ENCODE data around the gene FLAD1. TPM values are rescaled to one million over a fixed set of nuclear protein-coding genes. Genes with fewer than 3 reads are reported as not detected.

The FLAD1 gene
- total RNA-seq, 1 donor from 2014 or later = 31.2 TPM

DNA sequence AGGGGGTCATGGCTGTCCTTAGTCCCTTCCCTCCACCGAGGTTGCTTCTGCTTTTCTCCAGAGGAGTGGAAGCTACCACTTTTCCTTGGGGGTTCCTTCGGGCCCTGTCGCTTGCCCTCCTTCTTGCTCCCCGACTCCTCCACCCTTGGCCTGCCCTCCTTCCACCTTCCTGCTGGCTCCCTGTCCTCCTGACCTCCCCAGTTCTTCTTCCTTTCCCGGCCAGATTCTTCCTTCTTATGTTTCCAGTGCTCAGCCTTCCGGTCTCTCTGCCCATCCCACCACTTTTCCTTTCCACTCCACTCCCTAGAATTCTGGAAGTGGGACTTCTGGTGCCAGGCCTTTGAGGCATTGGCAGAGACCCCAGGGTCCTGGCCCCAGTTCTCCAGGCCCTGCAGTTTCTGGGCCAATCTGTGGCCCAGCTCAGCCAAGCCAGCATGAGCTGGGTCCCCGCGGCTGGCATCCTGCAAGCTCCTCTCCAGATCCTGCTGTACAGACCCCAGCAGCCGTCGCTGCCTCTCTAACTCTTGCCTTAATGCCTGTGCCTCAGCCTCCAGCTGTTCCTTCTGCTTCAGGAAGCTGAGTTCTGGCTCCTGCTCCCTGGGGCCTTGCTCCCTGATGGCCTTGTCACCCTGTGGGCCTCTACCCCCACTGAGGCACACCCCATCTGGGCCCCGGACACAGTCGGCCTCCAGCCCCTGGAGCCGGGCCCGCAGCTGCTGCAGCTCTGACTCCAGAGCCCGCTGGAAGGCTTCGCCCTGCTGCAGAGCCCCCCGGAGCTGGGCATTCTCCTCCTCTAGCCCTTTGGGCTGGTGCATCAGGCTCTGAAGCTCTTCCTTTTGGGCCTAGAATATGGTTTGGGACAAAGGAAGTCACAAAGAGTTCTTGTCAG, 36.9 kb upstream of the FLAD1 start:
- H3K36me3 ChIP-seq = peaks cover 34 to 41% of the 10 kb centered on the region in 2 donors
- intact Hi-C loops (cut with DNase I) = no loop called here
- no peak overlapping the region for H3K27ac ChIP-seq

DNA sequence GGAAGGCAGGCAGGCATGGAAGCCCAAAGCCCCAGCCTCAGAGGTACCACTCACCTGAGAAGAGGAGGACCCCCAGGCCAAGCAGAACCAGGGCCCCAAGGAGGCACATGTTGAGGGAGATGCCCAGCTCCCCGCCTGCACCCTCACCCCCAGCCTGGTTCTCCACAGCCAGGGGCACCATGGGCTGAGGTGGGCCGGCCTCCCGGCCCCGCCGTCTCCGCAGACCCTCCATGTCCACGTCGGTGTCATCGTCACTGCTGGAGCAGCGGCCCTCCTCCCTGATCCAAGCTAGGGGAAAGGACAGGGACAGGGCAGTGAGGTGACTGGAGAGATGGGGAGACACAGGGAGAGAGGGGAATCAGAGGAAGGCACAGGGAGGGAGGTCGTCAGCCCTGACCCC, 35.1 kb upstream of the FLAD1 start:
- no peak overlapping the region for H3K4me3 ChIP-seq
- H3K9me3 ChIP-seq = no peaks in the 10 kb centered on the region
- DNase-seq (ENCODE audit: low spot score in 2 of 2) = no peak
- no peaks in the 10 kb centered on the region for H3K27me3 ChIP-seq
- TF ChIP-seq, protein P1, sequence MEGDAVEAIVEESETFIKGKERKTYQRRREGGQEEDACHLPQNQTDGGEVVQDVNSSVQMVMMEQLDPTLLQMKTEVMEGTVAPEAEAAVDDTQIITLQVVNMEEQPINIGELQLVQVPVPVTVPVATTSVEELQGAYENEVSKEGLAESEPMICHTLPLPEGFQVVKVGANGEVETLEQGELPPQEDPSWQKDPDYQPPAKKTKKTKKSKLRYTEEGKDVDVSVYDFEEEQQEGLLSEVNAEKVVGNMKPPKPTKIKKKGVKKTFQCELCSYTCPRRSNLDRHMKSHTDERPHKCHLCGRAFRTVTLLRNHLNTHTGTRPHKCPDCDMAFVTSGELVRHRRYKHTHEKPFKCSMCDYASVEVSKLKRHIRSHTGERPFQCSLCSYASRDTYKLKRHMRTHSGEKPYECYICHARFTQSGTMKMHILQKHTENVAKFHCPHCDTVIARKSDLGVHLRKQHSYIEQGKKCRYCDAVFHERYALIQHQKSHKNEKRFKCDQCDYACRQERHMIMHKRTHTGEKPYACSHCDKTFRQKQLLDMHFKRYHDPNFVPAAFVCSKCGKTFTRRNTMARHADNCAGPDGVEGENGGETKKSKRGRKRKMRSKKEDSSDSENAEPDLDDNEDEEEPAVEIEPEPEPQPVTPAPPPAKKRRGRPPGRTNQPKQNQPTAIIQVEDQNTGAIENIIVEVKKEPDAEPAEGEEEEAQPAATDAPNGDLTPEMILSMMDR (IDR thresholded peaks at IDR 0.05) = no peak
- intact Hi-C loops (cut with DNase I) = no loop called here
- no peak overlapping the region for H3K27ac ChIP-seq
- peaks cover 35 to 46% of the 10 kb centered on the region in 2 donors for H3K36me3 ChIP-seq
- peaks cover 0 to 8% of the 10 kb centered on the region in 2 donors for H3K4me1 ChIP-seq

More for the DNA sequence above, 36.9 kb upstream of the FLAD1 start:
- Histone ChIP-seq H3K9me3 (no peaks in the 10 kb centered on the region), H3K27me3 (no peaks in the 10 kb centered on the region), H3K4me1 (peaks cover 0 to 5% of the 10 kb centered on the region in 2 donors), H3K4me3 (no peak overlapping the region)
- TF ChIP-seq, protein P1 (IDR thresholded peaks at IDR 0.05) = no peak
- DNase-seq (ENCODE audit: low spot score in 2 of 2) = no peak

GRCh38 chr1:154951901-154952657, 31.1 kb upstream of the FLAD1 start:
- H3K27ac ChIP-seq = no peak overlapping the region
- no peak for DNase-seq (ENCODE audit: low spot score in 2 of 2)
- no peak overlapping the region for H3K4me3 ChIP-seq
- H3K4me1 ChIP-seq = peaks cover 15 to 34% of the 10 kb centered on the region in 2 donors
- H3K36me3 ChIP-seq = peaks cover 26 to 28% of the 10 kb centered on the region in 2 donors
- TF ChIP-seq, protein P1 (IDR thresholded peaks at IDR 0.05) = no peak
- H3K9me3 ChIP-seq = no peaks in the 10 kb centered on the region
- intact Hi-C loops (cut with DNase I) = no loop called here
- H3K27me3 ChIP-seq = no peaks in the 10 kb centered on the region

DNA sequence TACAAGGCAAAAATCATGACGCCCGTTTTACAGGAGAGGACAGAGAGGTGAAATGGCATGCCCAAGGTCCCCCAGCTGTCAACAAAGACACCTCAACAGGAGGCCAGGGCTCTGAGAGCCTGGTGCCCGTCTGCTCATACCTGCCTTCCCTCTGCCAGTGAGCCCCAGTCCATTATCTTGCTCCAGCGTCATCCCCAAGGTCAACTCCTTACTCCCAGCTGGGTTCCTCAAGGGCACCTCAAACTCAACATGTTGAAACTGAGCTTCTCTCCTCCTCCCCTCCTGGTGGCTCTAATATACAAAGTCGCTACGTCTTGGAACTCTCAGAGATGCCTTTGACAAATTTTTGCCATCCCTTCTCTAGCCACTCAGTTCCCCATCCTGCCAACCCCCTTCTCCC, 30.5 kb upstream of the FLAD1 start:
- DNase-seq (ENCODE audit: low spot score in 2 of 2) = no peak
- H3K4me3 ChIP-seq = no peak overlapping the region
- H3K9me3 ChIP-seq = no peaks in the 10 kb centered on the region
- no peaks in the 10 kb centered on the region for H3K27me3 ChIP-seq
- peaks cover 15 to 38% of the 10 kb centered on the region in 2 donors for H3K4me1 ChIP-seq
- no peak overlapping the region for H3K27ac ChIP-seq
- peaks cover 21 to 23% of the 10 kb centered on the region in 2 donors for H3K36me3 ChIP-seq
- TF ChIP-seq, protein P1 (IDR thresholded peaks at IDR 0.05) = no peak
- intact Hi-C loops (cut with DNase I) = no loop called here

DNA sequence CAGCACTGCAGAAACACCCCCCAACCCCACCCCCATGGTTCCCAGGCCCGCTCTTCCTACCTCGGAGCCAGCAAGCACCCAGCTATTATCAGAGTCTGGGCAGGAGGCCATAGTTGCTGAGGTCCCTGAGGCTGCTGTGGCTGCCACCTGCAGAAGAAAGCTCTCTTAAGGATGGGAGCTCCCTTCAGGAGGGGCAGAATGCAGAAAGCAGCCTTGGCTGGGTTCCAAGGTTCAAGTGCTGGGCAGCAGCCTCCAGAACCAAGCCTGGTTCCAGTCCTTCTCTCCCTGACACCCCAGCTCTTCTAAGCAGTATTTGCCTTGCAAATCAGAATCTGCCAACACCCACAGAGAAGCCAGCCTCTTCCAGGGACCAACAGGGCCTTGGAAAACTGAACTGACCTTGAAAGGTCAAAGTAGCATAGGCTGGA, 29.5 kb upstream of the FLAD1 start:
- H3K4me1 ChIP-seq = peaks cover 15 to 38% of the 10 kb centered on the region in 2 donors
- no peak overlapping the region for H3K27ac ChIP-seq
- TF ChIP-seq, protein P1 (IDR thresholded peaks at IDR 0.05) = no peak
- DNase-seq (ENCODE audit: low spot score in 2 of 2) = no peak
- intact Hi-C loops (cut with DNase I) = no loop called here
- no peaks in the 10 kb centered on the region for H3K27me3 ChIP-seq
- peaks cover 19 to 24% of the 10 kb centered on the region in 2 donors for H3K36me3 ChIP-seq
- H3K4me3 ChIP-seq = peak overlapping the region in 1 of 2 donors; percentile 68
- H3K9me3 ChIP-seq = no peaks in the 10 kb centered on the region
